ENCODE results near the gene ERBB4.

ERBB4 gene

DNA sequence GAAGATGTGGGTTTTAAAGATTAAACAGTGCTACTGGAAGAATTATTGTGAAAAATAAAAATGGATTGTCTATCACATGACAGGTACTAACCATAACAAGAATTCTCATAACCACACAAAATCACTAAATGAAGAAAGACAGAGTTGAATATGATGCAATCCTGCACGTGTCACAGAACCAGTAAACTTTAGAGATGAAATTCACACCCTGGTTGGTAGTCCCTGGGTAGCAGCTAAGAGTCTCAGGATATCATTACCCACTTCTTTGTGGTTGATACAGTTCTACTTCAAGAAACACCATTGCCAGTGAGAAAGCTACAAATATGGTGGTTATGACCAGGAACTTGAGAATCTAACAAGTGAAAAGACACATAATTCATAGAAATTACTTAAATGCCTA is 450.2 kb downstream of the ERBB4 start:
- Histone ChIP-seq H3K27ac (ENCODE audit: low read depth, low read length) (no peak overlapping the region), H3K4me1 (ENCODE audit: control insufficient read depth, insufficient read depth, low read length) (no peaks in the 10 kb centered on the region), H3K27me3 (ENCODE audit: control insufficient read depth, insufficient read depth, low read length) (no peaks in the 10 kb centered on the region), H3K9ac (ENCODE audit: low read depth, low read length) (no peak overlapping the region), H3K36me3 (ENCODE audit: control insufficient read depth, insufficient read depth, low read length) (no peaks in the 10 kb centered on the region), H3K4me3 (ENCODE audit: low read depth, low read length) (no peak overlapping the region), H3K9me3 (ENCODE audit: control insufficient read depth, insufficient read depth, low read length) (no peaks in the 10 kb centered on the region)

DNA sequence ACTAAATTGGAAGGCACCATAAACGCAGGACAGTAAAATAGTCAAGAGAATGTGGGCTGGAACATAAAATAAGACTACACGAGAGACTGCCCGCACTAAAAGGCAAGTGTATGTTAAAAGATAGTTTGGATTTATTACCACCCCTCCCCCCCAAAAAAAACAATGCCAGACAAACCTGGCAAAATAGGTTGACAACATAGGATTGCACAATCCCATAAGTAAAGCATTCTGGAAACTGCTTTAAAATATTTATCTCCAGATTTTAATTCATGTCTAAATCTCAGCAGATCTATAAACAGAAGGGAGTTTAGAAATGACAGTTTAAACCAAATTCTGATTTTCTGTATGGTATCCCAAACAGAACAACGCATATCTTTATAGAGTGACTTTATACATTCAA is 455.1 kb downstream of the ERBB4 start:
- no peaks in the 10 kb centered on the region for H3K27me3 ChIP-seq (ENCODE audit: control insufficient read depth, insufficient read depth, low read length)
- H3K9me3 ChIP-seq (ENCODE audit: control insufficient read depth, insufficient read depth, low read length): no peaks in the 10 kb centered on the region
- no peaks in the 10 kb centered on the region for H3K36me3 ChIP-seq (ENCODE audit: control insufficient read depth, insufficient read depth, low read length)
- no peak overlapping the region for H3K27ac ChIP-seq (ENCODE audit: low read depth, low read length)
- H3K4me1 ChIP-seq (ENCODE audit: control insufficient read depth, insufficient read depth, low read length): no peaks in the 10 kb centered on the region
- no peak overlapping the region for H3K9ac ChIP-seq (ENCODE audit: low read depth, low read length)
- H3K4me3 ChIP-seq (ENCODE audit: low read depth, low read length): no peak overlapping the region

DNA sequence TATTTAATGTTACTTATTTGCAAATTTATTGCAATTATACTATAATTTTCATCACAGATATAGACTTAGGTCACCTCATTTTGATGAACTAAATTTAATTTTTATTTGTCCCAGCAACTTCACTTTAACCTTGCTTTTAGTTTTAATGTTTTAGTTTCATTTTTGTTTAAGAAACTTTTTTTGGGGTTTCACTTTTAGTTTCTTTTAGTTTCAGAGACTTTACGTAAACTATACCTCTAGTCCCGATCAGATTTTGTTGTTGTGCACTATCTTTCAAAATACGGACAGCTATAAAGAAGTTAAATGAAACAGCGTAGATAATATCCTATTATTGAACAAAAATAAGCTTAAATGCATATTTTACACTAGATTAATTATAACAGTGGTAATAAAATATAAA is 460.5 kb downstream of the ERBB4 start:
- no peak overlapping the region for H3K4me3 ChIP-seq (ENCODE audit: low read depth, low read length)
- H3K4me1 ChIP-seq (ENCODE audit: control insufficient read depth, insufficient read depth, low read length): peaks cover 8% of the 10 kb centered on the region
- no peak overlapping the region for H3K9ac ChIP-seq (ENCODE audit: low read depth, low read length)
- no peaks in the 10 kb centered on the region for H3K27me3 ChIP-seq (ENCODE audit: control insufficient read depth, insufficient read depth, low read length)
- no peaks in the 10 kb centered on the region for H3K9me3 ChIP-seq (ENCODE audit: control insufficient read depth, insufficient read depth, low read length)
- no peaks in the 10 kb centered on the region for H3K36me3 ChIP-seq (ENCODE audit: control insufficient read depth, insufficient read depth, low read length)
- H3K27ac ChIP-seq (ENCODE audit: low read depth, low read length): no peak overlapping the region

DNA sequence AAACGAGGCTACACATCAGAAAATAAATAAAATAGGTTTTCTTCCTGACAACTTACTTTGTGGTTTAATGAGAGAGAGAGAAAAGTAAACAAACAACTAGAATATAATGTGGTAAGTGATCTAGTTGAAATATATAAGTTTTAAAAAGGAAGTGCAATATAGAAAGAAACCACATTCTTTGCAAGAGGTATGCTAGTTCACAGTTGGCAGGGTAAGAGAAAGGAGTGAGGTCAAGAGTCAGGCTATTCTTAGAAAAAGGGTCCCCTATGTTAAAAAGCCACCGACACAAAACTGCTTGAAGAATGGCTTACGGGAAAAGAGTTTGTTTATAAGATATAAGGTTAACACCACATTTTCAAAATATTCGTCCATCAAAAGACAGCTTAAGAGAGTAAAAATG is 462.1 kb downstream of the ERBB4 start:
- Histone ChIP-seq H3K36me3 (ENCODE audit: control insufficient read depth, insufficient read depth, low read length) (no peaks in the 10 kb centered on the region), H3K4me1 (ENCODE audit: control insufficient read depth, insufficient read depth, low read length) (peaks cover 10% of the 10 kb centered on the region), H3K4me3 (ENCODE audit: low read depth, low read length) (no peak overlapping the region), H3K9me3 (ENCODE audit: control insufficient read depth, insufficient read depth, low read length) (no peaks in the 10 kb centered on the region), H3K9ac (ENCODE audit: low read depth, low read length) (no peak overlapping the region), H3K27me3 (ENCODE audit: control insufficient read depth, insufficient read depth, low read length) (no peaks in the 10 kb centered on the region), H3K27ac (ENCODE audit: low read depth, low read length) (no peak overlapping the region)

DNA sequence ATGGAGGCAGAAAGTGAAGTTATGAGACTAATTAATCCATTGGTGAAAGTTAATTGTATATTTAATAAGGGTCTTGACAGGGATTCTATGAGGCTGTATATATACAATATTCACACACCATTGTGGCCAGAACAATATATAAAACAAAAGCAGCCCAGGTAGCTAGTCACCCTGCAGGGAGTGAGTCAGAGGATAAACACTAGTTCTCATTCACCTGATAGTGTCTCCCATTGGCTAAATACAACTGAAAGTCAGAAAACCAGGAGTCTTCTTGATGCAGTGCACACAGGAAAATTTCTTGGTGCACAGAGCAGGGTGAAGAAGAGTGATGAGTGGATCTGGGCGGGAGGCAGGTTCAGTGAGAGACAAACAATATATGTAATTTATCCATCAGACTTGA is 465.2 kb downstream of the ERBB4 start:
- peaks cover 10% of the 10 kb centered on the region for H3K4me1 ChIP-seq (ENCODE audit: control insufficient read depth, insufficient read depth, low read length)
- no peaks in the 10 kb centered on the region for H3K27me3 ChIP-seq (ENCODE audit: control insufficient read depth, insufficient read depth, low read length)
- H3K9ac ChIP-seq (ENCODE audit: low read depth, low read length): no peak overlapping the region
- H3K27ac ChIP-seq (ENCODE audit: low read depth, low read length): no peak overlapping the region
- no peaks in the 10 kb centered on the region for H3K36me3 ChIP-seq (ENCODE audit: control insufficient read depth, insufficient read depth, low read length)
- no peaks in the 10 kb centered on the region for H3K9me3 ChIP-seq (ENCODE audit: control insufficient read depth, insufficient read depth, low read length)
- no peak overlapping the region for H3K4me3 ChIP-seq (ENCODE audit: low read depth, low read length)

DNA sequence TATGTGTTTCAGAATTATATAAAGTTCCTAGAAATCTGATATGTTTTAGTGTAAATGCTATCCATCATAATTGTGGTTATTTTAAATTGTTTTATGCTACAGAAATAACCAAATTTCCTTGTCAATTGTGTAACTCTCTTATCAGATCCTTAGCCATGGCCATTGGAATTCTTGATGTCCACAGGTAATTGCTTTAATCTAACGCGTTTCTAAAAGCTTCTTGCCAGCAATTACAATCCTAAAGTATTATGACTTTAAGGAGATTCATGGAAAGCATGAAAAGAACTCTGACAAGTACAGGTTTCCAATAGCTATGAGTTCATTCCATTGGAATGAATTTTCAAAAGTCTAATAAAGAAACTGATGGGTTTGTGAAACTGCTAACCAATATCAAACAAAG is 472.1 kb downstream of the ERBB4 start:
- H3K36me3 ChIP-seq (ENCODE audit: control insufficient read depth, insufficient read depth, low read length): no peaks in the 10 kb centered on the region
- peaks cover 3% of the 10 kb centered on the region; the same call in 1 of the 2 replicates for H3K4me1 ChIP-seq (ENCODE audit: control insufficient read depth, insufficient read depth, low read length)

DNA sequence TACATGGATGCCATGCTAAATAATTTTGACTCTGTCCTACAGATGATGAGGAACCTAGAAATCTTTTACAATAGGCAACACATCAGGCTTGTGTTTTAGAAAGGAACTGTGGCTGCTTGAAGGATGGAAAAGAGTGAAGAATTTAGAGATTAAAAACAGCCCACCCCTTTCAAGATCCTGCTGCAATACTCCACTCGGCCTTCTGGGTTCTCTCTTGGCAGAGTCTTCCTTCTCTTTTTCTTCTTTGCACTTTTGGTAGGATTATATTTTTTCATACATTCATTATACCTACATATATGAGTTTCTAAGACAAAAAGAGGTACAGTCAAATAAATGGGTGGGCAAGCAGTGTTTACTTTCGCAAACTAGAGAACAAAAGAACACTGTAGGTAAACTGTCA is 474.3 kb downstream of the ERBB4 start:
- no peaks in the 10 kb centered on the region for H3K9me3 ChIP-seq (ENCODE audit: control insufficient read depth, insufficient read depth, low read length)
- H3K4me1 ChIP-seq (ENCODE audit: control insufficient read depth, insufficient read depth, low read length): peaks cover 3% of the 10 kb centered on the region; the same call in 1 of the 2 replicates
- no peak overlapping the region for H3K4me3 ChIP-seq (ENCODE audit: low read depth, low read length)

More for the DNA sequence above, 472.1 kb downstream of the ERBB4 start:
- Histone ChIP-seq H3K27me3 (ENCODE audit: control insufficient read depth, insufficient read depth, low read length) (no peaks in the 10 kb centered on the region), H3K4me3 (ENCODE audit: low read depth, low read length) (no peak overlapping the region), H3K27ac (ENCODE audit: low read depth, low read length) (no peak overlapping the region), H3K9ac (ENCODE audit: low read depth, low read length) (no peak overlapping the region), H3K9me3 (ENCODE audit: control insufficient read depth, insufficient read depth, low read length) (no peaks in the 10 kb centered on the region)

DNA sequence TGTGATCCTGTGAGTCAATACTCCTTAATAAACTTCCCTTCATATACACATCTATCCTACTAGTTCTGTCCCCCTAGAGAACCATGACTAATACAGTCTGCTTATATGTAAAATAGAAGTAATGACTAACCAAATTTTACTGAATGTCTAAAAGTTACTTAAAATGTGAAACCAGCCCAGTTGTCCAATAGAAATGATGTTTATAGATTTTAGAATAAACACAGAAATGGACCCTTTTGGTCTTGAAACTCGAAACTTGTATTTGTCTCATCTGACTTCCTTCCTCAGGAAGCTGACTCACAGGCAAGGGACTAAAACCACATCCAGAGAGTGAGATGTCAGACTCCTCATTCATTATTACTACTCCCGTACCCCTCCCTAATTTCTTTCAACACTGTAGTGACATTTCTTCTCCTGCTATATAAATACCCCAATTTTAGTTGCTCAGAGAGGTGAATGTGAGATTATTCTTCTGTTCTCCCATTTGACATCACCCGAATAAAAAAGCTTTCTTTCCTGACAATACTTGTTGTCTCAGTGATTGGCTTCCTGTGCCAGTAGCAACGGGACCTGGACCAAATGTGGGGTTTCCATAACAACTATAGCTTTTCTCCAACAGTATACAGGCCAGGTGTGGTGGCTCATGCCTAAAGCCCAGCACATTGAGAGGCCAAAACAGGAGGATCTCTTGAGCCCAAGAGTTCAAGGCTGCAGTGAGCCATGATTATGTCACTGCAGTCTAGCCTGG is 486.0 kb downstream of the ERBB4 start:
- Histone ChIP-seq H3K9ac (ENCODE audit: low read depth, low read length) (no peak overlapping the region), H3K36me3 (ENCODE audit: control insufficient read depth, insufficient read depth, low read length) (no peaks in the 10 kb centered on the region)

More for the DNA sequence above, 474.3 kb downstream of the ERBB4 start:
- no peak overlapping the region for H3K9ac ChIP-seq (ENCODE audit: low read depth, low read length)
- H3K36me3 ChIP-seq (ENCODE audit: control insufficient read depth, insufficient read depth, low read length): no peaks in the 10 kb centered on the region
- H3K27ac ChIP-seq (ENCODE audit: low read depth, low read length): no peak overlapping the region
- no peaks in the 10 kb centered on the region for H3K27me3 ChIP-seq (ENCODE audit: control insufficient read depth, insufficient read depth, low read length)

DNA sequence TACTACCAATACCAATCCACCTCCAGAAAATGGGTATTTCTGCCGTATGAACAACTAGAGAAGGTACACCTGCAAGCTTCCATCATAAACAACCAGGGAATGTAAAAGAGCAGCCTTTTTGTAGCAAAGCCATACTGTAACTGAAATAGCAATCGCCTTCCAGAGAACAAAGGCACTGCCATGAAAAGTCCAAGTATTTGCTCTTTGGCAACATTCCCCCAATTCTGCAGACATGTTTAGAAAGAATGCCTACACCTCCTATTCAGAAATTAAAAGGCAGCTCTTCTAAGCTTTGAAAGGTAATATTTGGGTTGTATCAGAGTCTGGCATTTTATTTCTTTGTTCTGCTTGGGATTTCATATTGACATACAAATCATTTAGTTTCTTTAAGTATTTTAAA is 487.7 kb downstream of the ERBB4 start:
- Histone ChIP-seq H3K4me3 (ENCODE audit: low read depth, low read length) (no peak overlapping the region), H3K9me3 (ENCODE audit: control insufficient read depth, insufficient read depth, low read length) (peaks cover 27% of the 10 kb centered on the region), H3K36me3 (ENCODE audit: control insufficient read depth, insufficient read depth, low read length) (no peaks in the 10 kb centered on the region), H3K9ac (ENCODE audit: low read depth, low read length) (no peak overlapping the region), H3K27me3 (ENCODE audit: control insufficient read depth, insufficient read depth, low read length) (no peaks in the 10 kb centered on the region), H3K4me1 (ENCODE audit: control insufficient read depth, insufficient read depth, low read length) (no peaks in the 10 kb centered on the region), H3K27ac (ENCODE audit: low read depth, low read length) (no peak overlapping the region)

More for the DNA sequence above, 486.0 kb downstream of the ERBB4 start:
- Histone ChIP-seq H3K4me1 (ENCODE audit: control insufficient read depth, insufficient read depth, low read length) (no peaks in the 10 kb centered on the region), H3K4me3 (ENCODE audit: low read depth, low read length) (no peak overlapping the region), H3K27me3 (ENCODE audit: control insufficient read depth, insufficient read depth, low read length) (no peaks in the 10 kb centered on the region), H3K9me3 (ENCODE audit: control insufficient read depth, insufficient read depth, low read length) (peaks cover 27% of the 10 kb centered on the region), H3K27ac (ENCODE audit: low read depth, low read length) (no peak overlapping the region)

DNA sequence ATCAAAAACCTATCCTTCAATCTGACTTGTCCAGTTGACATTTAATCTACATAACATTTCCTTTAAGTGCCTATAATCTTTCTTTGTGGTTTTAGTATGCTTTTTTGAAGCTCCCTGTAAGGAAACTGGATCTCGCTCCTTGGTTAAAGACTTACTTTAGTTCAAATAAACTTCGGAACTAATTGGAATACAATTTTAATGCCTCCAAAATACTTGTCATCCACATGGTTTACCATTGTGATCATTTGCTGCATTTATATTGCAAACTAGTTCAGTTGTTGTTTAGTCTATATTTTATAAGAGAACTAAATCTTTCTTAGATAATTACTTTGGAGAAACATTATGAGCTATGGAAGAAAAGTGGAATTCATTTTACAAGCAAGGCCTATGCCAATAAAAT is 496.0 kb downstream of the ERBB4 start:
- Histone ChIP-seq H3K9me3 (ENCODE audit: control insufficient read depth, insufficient read depth, low read length) (no peaks in the 10 kb centered on the region), H3K27ac (ENCODE audit: low read depth, low read length) (no peak overlapping the region), H3K4me1 (ENCODE audit: control insufficient read depth, insufficient read depth, low read length) (peaks cover 13% of the 10 kb centered on the region), H3K4me3 (ENCODE audit: low read depth, low read length) (no peak overlapping the region), H3K36me3 (ENCODE audit: control insufficient read depth, insufficient read depth, low read length) (no peaks in the 10 kb centered on the region), H3K9ac (ENCODE audit: low read depth, low read length) (no peak overlapping the region), H3K27me3 (ENCODE audit: control insufficient read depth, insufficient read depth, low read length) (no peaks in the 10 kb centered on the region)

DNA sequence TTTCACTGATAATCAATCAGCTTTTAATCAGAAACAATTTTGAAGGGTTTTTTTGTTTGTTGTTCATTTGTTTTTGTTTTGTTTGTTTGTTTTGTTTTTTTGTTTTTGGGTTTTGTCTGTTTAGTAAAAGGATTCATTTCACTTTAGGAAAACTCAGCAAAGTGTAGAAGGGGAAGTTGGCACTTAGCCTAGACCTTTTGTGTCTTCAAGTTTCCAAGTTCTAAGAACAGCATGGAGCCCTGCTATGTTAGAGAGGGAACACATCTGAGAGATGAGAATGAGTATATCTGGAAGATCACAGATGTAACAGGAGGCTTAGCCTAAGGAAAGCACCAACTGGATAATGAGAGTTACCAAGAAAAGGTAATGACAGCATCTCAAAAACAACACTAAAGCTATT is 501.5 kb downstream of the ERBB4 start:
- no peak overlapping the region for H3K4me3 ChIP-seq (ENCODE audit: low read depth, low read length)
- H3K4me1 ChIP-seq (ENCODE audit: control insufficient read depth, insufficient read depth, low read length): peaks cover 8% of the 10 kb centered on the region
- H3K36me3 ChIP-seq (ENCODE audit: control insufficient read depth, insufficient read depth, low read length): no peaks in the 10 kb centered on the region
- no peaks in the 10 kb centered on the region for H3K27me3 ChIP-seq (ENCODE audit: control insufficient read depth, insufficient read depth, low read length)
- no peaks in the 10 kb centered on the region for H3K9me3 ChIP-seq (ENCODE audit: control insufficient read depth, insufficient read depth, low read length)
- H3K27ac ChIP-seq (ENCODE audit: low read depth, low read length): no peak overlapping the region
- no peak overlapping the region for H3K9ac ChIP-seq (ENCODE audit: low read depth, low read length)

Data from HUES48 (cell line).